ENCODE results near the gene KRTAP29-1.

DNA sequence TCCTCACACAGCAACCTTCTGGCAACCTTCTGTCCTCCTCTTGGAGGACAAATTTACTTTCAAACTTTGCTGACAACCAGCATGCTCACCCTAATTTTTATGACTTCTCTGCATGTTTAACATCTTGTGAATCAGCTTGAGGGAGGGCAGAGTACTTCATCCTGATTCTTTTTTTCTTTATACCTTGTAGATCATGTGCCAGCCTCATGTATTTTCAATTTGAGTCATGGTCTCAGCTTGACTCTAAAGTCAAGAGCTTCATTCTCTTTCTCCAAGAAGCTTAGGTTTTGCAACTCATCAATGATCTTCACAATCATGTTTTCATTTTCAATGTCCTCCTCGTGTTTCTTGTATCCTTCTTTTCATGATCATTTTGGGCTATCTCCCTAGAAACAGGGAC is 30.8 kb downstream of the KRTAP29-1 start:
- TF ChIP-seq, protein P1, sequence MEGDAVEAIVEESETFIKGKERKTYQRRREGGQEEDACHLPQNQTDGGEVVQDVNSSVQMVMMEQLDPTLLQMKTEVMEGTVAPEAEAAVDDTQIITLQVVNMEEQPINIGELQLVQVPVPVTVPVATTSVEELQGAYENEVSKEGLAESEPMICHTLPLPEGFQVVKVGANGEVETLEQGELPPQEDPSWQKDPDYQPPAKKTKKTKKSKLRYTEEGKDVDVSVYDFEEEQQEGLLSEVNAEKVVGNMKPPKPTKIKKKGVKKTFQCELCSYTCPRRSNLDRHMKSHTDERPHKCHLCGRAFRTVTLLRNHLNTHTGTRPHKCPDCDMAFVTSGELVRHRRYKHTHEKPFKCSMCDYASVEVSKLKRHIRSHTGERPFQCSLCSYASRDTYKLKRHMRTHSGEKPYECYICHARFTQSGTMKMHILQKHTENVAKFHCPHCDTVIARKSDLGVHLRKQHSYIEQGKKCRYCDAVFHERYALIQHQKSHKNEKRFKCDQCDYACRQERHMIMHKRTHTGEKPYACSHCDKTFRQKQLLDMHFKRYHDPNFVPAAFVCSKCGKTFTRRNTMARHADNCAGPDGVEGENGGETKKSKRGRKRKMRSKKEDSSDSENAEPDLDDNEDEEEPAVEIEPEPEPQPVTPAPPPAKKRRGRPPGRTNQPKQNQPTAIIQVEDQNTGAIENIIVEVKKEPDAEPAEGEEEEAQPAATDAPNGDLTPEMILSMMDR (IDR thresholded peaks at IDR 0.05), result no peak
- TF ChIP-seq EP300 (IDR thresholded peaks at IDR 0.05) (no peak), POLR2A (IDR thresholded peaks at IDR 0.05) (no peak)

Measured in ovary (tissue), 3 donors.